GM18526 (cell line): ENCODE data around the gene ADAMTS12.

ENCODE experiments used
- POLR2A ChIP-seq: IDR thresholded peaks from 3 replicates; pipeline ENCODE4 v1.6.1; 2011; ENCODE audit not compliant: insufficient read length; ENCODE audit errors: extremely low read depth

The ADAMTS12 gene

DNA sequence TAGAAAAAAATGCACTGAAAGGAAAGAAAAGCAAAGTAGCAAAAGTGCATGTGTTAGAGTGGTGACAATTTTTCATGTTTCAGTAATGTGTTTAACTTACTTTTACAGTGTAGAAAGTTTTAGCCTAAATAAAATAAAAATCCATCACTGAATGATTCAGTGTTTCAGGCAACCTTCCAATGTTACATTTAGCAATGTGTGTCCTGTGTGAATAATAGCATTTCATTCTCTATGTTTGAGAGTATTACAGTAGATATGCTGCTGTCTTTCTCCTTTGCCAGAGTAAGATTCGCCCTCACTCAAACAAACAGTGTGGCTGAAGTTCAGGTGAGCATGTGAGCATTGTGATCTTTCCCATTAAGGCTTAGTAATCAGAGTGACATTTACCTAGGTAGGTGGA, 279.9 kb downstream of the ADAMTS12 start:
- no peak for TF ChIP-seq POLR2A

DNA sequence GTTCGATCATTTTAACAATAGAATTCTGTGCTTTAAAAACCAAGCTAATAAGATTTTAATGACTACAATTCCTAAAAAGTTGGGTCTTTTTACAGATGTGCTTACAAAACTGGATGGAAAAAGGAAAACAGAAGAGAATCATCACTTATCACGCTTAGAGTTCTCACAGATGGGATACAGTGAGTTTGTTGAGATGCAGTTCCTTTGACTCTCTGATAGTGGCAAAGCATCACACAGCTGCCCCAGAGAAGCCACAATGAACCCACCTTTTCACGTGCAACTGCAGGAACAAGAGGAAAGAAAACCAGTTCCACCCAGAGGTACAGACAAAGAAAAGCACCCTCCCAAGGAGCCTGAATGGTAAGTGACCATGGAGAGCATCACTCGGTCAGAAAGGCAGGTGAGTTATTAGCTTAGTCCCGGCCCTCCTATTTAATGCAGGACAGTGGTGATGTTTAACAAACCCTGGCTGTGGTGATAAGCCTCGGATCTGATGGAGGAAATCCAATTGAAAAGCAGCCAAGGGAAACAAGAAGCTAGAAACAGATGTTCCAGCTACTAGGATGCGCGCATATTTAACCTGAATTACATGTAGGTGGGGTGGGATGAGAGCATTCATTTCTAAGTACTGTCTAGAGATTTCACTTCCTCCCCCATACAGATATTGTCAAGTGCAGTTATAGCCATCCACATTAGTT, 283.3 kb downstream of the ADAMTS12 start:
- no peak for TF ChIP-seq POLR2A

DNA sequence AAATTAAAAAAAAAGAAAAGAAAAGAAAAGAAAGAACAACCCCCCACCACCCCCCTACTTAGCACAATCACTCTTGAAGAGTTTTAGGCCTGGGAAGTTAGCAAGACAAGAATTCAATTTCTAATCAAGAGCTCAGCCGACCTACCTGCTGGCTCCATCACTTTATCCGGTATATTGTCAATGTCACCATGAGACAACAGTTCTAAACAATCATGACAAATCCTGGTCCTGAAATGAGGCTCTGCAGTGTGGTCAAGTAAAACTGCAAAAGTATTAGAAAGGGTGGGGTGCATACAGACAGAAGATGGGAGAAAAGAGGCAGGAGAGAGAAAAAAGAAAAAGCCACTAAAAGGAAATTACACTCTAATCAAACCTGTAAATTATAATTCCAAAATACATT, 287.3 kb downstream of the ADAMTS12 start:
- no peak for TF ChIP-seq POLR2A

DNA sequence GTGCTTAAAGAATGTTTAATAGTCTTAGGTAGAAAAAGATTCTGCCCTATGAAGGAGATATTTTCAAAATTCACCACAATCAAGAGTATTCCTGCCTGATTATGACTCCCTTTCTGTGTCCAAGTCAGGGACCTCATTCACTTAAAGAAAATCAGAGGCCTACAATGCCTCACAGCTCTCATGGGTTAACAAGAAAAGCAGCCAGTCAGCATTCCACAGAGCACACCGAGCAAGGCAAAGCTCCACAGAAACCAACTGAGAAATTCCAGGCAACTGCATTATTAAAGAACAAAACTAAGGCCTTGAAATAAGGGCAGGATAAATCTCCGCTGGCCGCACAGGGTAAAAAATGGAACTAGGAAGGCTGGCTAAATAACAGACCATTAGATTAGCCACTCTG, 289.9 kb downstream of the ADAMTS12 start:
- no peak for TF ChIP-seq POLR2A

DNA sequence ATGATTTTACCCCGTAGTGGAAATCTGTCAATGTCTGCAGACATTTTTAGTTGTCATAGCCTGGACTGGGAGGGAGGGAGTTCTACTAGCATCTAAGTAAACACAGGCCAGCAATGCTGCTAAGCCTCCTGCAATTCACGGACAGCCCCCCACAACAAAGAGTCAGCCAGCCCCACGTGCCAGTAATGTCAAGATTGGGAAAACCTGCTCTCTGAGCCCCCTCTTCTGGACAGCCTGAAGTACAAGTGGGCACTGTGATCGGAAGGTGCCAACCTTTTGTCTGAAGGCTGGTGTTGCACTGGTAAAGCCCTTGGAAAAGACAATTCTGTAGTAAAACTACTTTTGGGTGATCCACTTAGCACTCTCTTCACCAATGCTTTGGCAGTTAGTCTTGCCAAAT, 296.5 kb downstream of the ADAMTS12 start:
- TF ChIP-seq POLR2A: no peak

DNA sequence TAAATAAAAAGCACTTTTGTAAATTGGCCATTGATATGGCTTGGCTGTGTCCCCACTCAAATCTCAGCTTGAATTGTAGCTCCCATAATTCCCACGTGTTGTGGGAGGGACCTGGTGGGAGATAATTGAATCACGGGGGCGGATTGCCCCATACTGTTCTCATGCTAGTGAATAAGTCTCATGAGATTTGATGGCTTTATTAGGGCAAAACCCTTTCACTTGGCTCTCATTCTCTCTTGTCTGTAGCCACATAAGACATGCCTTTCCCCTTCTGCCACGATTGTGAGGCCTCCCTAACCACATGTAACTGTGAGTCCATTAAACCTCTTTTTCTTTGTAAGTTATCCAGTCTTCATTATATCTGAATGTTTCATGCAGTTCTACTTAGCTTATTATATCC, 297.8 kb downstream of the ADAMTS12 start:
- no peak for TF ChIP-seq POLR2A

DNA sequence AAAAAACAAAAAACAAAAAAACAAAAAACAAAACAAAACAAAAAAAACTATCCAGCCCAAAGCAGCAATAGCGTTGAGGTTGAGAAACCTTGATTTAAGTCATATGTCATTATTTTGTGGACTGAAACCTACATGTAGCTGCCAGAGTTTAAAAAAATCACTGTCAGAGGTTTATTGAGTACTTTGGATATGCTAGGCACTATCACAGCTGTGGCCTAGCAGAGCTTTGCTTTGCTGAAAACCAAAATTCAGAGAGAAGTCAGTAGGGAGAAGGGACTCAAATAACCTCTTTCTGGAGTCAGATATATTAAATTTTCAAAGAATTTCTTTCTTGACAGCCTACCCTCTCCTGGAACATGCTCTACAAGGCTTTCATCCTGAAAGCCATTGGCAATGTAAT, 299.5 kb downstream of the ADAMTS12 start:
- TF ChIP-seq POLR2A: no peak

DNA sequence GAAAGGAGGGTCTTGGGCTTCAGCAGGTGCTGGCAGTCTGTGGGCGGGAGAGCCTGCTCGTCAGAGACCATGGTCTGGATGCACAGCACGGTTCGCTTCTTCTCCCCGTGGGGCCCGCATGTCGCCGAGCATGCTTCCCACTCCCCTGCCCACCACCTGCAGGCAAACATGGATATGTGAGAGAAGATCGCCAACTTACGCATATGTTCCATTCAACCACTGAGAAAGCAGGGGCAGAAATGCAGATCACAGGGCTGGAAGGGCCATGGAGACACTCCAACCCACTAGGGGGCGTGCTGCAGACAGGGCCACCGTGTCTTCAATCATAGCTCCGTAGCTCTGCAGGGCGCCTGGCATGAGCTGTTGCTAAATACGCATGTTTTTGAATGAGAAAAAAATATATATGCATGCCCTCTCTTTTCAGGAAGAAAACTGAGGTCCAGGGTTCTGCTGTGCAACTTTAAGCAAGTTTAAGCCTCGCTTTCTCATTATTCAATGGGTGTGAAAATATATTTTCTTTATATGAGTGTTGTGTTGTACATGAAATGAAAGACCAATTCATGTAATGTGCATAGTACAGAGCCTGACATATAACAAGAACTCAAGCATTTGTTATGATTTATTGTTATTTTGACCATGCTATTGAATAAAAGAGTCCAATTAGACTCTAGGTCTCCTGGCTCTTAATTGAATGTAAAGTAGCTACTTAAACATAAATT, 303.0 kb downstream of the ADAMTS12 start:
- no peak for TF ChIP-seq POLR2A

DNA sequence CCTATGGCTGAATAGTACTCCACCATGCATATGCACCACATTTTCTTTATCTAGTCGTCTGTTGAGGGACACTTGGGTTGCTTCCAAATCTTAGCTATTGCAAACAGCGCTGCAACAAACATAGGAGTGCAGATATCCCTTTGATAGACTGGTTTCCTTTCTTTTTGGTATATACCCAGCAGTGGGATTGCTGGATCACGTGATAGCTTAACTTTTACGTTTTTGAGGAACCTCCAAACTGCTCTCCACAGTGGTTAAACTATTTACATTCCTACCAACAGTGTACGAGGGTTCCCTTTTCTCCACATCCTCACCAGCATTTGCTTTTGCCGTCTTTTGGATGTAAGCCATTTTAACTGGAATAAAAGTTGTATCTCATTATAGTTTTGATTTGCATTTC, 308.5 kb downstream of the ADAMTS12 start:
- no peak for TF ChIP-seq POLR2A

DNA sequence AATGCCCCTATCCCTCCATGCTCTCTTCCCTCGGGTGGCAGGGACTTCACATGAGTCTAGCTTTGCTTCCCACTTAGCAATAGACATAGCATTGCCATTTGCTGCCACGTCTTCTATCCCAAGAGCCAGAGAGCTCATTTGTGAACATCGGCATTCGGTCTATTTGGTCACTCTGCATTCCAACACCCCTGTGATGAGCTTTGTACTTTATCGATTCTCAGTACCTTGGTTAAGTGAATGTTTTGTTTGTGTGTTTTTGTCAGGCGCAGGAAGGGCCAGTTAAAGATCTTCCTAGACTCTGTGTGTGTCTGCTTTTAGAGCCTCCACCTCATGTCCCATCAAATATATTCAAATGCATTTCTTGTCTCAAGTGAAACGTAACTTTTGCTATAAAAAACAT, 309.4 kb downstream of the ADAMTS12 start:
- no peak for TF ChIP-seq POLR2A

DNA sequence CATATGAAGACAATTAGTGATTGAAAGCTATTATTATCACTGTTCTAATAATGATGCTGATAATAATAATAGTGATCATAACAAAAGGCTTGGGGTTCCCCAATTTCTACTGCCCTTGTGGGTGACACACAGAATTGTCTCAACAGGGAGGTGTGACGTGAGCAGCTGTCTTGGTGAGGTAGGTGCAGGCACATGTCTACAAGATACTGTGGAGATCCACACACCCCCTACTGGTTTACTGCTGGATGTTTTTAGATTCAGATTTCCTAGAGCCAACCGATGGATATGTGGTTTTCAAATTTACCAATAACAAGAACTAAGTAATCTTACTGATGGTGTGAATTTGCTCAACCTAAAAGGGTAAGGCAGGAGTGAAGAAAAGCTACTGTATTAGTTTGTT, 312.0 kb downstream of the ADAMTS12 start:
- TF ChIP-seq POLR2A: no peak

DNA sequence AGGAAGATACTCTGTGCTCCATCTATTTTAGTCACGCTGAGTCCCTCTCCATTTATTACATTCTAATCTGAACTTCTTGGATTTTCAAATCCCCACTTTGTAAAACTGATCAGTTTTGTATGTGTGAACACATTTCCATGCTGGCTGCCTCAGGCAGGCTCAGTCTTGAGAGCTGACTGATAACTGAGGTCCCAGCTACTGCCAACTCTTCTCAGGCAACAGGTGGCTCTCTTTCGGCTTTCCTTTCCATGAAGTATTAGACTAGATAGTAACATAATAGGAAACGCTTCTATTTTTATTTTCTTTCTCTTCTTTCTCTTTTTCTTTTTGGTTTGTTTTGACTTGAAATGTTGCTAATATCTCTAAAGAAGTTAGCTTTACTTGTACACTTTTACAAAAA, 312.6 kb downstream of the ADAMTS12 start:
- no peak for TF ChIP-seq POLR2A

DNA sequence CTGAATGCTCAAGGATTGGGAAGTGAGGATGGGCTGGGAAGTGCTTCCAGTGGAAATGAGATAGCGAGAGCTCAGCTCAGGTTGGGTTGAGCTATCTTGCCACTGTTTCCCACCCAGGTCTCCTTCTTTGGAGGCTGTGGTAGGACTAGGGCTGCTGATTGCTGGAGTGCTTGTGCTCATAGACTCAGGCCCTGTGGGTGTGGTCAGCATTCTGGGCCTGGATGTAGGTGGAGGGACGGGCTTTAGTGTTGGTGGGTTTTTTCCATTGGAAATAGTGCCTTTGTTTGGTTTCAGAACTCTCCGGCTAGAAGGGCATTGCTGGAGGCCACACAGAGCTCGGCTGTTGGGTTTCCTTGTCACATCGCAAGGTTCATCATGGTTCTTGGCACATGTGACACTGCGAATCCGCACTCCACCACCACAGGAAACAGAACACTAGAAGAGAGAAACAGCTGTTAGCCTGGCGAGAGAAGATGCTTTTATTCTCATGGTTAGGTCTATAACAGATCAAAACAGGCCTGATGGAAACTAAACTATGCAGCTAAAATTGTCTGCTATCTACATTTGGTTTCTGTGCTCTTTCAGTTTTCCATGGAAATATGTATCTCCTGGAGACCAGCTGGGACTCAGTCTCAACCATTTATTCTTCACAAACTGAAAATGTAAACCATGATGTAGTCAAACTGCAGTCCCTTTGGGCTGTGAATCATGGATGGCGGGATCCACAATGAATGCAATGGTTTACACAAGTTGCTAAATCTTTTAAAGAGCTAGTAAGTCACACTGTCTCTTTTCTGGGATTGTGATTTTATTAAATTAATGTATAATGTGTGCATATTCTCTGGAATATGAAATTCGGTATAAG, 314.8 kb downstream of the ADAMTS12 start:
- TF ChIP-seq POLR2A: no peak

DNA sequence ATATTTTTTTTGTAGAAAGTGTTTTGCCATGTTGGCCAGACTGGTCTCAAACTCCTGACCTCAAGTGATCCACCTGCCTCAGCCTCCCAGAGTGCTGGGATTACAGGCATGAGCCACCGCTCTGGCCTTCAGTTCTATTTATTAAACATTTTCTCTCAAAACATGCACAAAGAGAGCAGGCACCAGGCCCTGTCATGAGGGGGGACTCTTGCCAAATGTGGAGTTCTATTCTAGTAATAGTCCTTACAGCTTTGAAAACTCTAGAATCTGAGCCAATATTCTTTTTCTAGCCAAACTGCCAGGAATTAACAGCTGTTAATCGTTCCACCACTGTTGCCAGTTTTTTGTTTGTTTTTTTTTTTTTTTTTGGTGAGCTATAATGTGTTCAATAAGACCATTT, 326.5 kb downstream of the ADAMTS12 start:
- TF ChIP-seq POLR2A: no peak

DNA sequence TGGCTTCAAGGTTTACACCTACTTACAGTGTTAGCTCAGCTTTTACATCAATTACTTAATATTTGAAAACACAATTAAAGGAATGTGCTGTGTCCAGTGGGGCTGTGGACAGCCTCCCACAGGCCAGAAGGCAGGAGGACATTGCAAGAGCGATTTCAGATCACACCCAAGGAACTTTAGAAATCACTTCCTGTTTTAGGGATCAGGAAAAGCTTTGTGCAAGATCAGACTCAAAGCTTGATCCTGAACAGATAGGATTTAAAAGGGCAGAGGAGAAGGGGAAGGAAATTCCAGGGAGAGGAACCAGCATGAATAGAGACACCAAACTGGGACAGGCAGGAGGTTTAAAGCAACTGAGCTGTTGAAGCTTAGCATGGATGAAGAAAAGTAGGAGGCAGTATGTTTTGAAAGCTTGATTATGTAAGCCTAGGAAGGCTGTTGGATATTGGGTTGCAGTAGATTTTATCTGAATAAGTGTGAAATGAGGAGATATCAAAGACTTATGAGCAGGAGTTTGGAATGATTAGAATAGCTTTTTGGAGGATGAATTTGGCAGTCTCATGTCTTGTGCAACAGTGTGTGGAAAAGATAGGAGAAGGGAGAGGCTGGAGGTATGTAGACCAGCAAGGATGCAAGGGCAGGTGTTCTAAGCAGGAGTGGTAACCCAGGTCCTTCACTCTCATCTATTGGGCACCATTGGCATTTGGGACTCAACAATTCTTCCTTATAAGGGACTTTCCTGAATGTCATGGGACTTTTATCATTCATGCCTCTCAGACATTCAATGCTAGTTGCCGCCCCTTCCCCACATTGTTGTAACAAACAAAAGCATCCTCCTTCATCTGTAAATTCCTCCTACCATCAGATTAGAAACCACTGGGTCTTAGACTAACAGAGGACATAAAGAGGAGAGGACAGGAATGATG, 327.5 kb downstream of the ADAMTS12 start:
- no peak for TF ChIP-seq POLR2A
